Neuronal stem cell (in vitro differentiated cells): ENCODE results near the gene MAG.

Experiments
- DNase-seq: peaks from one replicate; pipeline ENCODE4 v3.0.0-alpha.2; 2013; ENCODE audit warnings: low spot score
- H2AFZ ChIP-seq: one replicate; pipeline ENCODE4 v1.6.1; 2013; ENCODE audit warnings: mild to moderate bottlenecking, low read length, inconsistent platforms
- H2AK5ac ChIP-seq: 2 replicates; pipeline ENCODE4 v1.6.1; 2013; ENCODE audit warnings: low read depth, mild to moderate bottlenecking, inconsistent platforms, low read length, moderate library complexity, mixed read lengths
- H2BK120ac ChIP-seq: 2 replicates; pipeline ENCODE4 v1.6.1; 2013; ENCODE audit warnings: low read depth, mild to moderate bottlenecking, inconsistent platforms, low read length, moderate library complexity, mixed read lengths
- H2BK12ac ChIP-seq: one replicate; pipeline ENCODE4 v1.6.1; 2013; ENCODE audit warnings: low read length, inconsistent platforms
- H2BK15ac ChIP-seq: 2 replicates; pipeline ENCODE4 v1.6.1; 2013; ENCODE audit warnings: mild to moderate bottlenecking, low read length, inconsistent platforms, mixed read lengths
- H2BK5ac ChIP-seq: one replicate; pipeline ENCODE4 v1.6.1; 2013; ENCODE audit warnings: inconsistent platforms, mild to moderate bottlenecking, low read length, moderate library complexity
- H3K14ac ChIP-seq: one replicate; pipeline ENCODE4 v1.6.1; 2013; ENCODE audit warnings: low read length, inconsistent platforms
- H3K18ac ChIP-seq: 2 replicates; pipeline ENCODE4 v1.6.1; 2013; ENCODE audit warnings: low read length, inconsistent platforms
- H3K23ac ChIP-seq: 2 replicates; pipeline ENCODE4 v1.6.1; 2013; ENCODE audit warnings: low read depth, mild to moderate bottlenecking, mixed read lengths, low read length, inconsistent platforms; ENCODE audit not compliant: poor library complexity
- H3K27ac ChIP-seq: replicated peaks from 3 replicates; pipeline ENCODE4 v1.5.1; 2013; ENCODE audit warnings: low read length, inconsistent platforms
- H3K27me3 ChIP-seq, 3 experiments: 2 replicates each; pipeline ENCODE4 v1.6.1; 2013; ENCODE audit warnings: low read length in 3 of 3, mild to moderate bottlenecking in 2 of 3, inconsistent platforms in 1 of 3, low read depth in 1 of 3, mixed read lengths in 1 of 3, moderate library complexity in 1 of 3; ENCODE audit not compliant: control insufficient read depth in 3 of 3, insufficient read depth in 3 of 3
- H3K36me3 ChIP-seq, 2 donors: replicated peaks in 1 of 2; 2 replicates each; pipeline ENCODE4 v1.6.1; 2013; ENCODE audit warnings: low read length in 2 of 2; ENCODE audit not compliant: control insufficient read depth in 2 of 2, insufficient read depth in 2 of 2
- H3K4ac ChIP-seq: 2 replicates; pipeline ENCODE4 v1.6.1; 2013; ENCODE audit warnings: inconsistent platforms, mild to moderate bottlenecking, low read length, moderate library complexity
- H3K4me1 ChIP-seq, 2 donors: 1 replicate in 1 of 2; 2 replicates in 1 of 2; pipeline ENCODE4 v1.6.1; 2013; ENCODE audit warnings: low read length in 2 of 2, low read depth in 1 of 2; ENCODE audit not compliant: control insufficient read depth in 2 of 2, insufficient read depth in 1 of 2
- H3K4me2 ChIP-seq: one replicate; pipeline ENCODE4 v1.6.1; 2013; ENCODE audit warnings: mild to moderate bottlenecking, low read length, inconsistent platforms; ENCODE audit not compliant: insufficient read depth, poor library complexity, severe bottlenecking
- H3K4me3 ChIP-seq, 2 donors: 2 replicates each; pipeline ENCODE4 v1.5.1; 2013; ENCODE audit warnings: low read length in 2 of 2, mild to moderate bottlenecking in 2 of 2, inconsistent platforms in 1 of 2, moderate library complexity in 1 of 2
- H3K79me1 ChIP-seq: one replicate; pipeline ENCODE4 v1.6.1; 2013; ENCODE audit warnings: low read depth, mild to moderate bottlenecking, inconsistent platforms, low read length, moderate library complexity
- H3K9ac ChIP-seq: one replicate; pipeline ENCODE4 v1.6.1; 2013; ENCODE audit warnings: mild to moderate bottlenecking, low read depth, low read length, inconsistent platforms; ENCODE audit not compliant: poor library complexity
- H3K9me3 ChIP-seq, 2 donors: replicated peaks in 1 of 2; 2 replicates each; pipeline versions ENCODE3 to v1.6.1; 2013; ENCODE audit warnings: low read length in 2 of 2, mild to moderate bottlenecking in 2 of 2, inconsistent platforms in 1 of 2, low read depth in 1 of 2, mixed read lengths in 1 of 2, moderate library complexity in 1 of 2; ENCODE audit not compliant: control insufficient read depth in 2 of 2, insufficient read depth in 1 of 2
- H4K8ac ChIP-seq: one replicate; pipeline ENCODE4 v1.6.1; 2013; ENCODE audit warnings: low read depth, mild to moderate bottlenecking, inconsistent platforms, low read length, moderate library complexity
- H4K91ac ChIP-seq: one replicate; pipeline ENCODE4 v1.6.1; 2013; ENCODE audit warnings: low read length, low read depth, mild to moderate bottlenecking, inconsistent platforms; ENCODE audit not compliant: poor library complexity
- WGBS, 2 donors: extraction: QIAGEN DNeasy Blood & Tissue Kit; methylation state at CpG; one replicate each; pipeline ENCODE4 v1.1.7; 2013; ENCODE audit warnings: missing lambda C conversion rate in 2 of 2, mixed read lengths in 1 of 2; ENCODE audit not compliant: insufficient read length in 2 of 2, insufficient replicate concordance in 1 of 2; ENCODE audit errors: extremely low coverage in 2 of 2; 5-methylcytosine and 5-hydroxymethylcytosine counted together

MAG gene

GRCh38 chr19:35331551-35332214 lies 39.7 kb downstream of the MAG start:
- H4K8ac ChIP-seq, result no peak overlapping the region
- H2BK5ac ChIP-seq, result no peak overlapping the region
- H3K4ac ChIP-seq, result no peak overlapping the region
- no peak overlapping the region for H3K18ac ChIP-seq
- H4K91ac ChIP-seq, result no peak overlapping the region
- no peaks in the 10 kb centered on the region for H3K36me3 ChIP-seq
- no peak overlapping the region for H2BK12ac ChIP-seq
- H3K9me3 ChIP-seq, result no peaks in the 10 kb centered on the region
- H3K23ac ChIP-seq, result no peak overlapping the region
- H3K9ac ChIP-seq, result no peak overlapping the region
- no peak overlapping the region for H2AK5ac ChIP-seq
- no peak overlapping the region for H3K4me3 ChIP-seq
- DNase-seq, result no peak
- H3K27me3 ChIP-seq, result peaks cover 0 to 2% (median 0%) of the 10 kb centered on the region in 3 experiments
- H2AFZ ChIP-seq, result no peak overlapping the region
- H3K14ac ChIP-seq, result no peak overlapping the region
- H3K4me2 ChIP-seq, result no peak overlapping the region
- no peak overlapping the region for H2BK15ac ChIP-seq
- no peak overlapping the region for H3K27ac ChIP-seq
- H2BK120ac ChIP-seq, result no peak overlapping the region
- WGBS, 2 donors, result no CpG with 5 or more reads among the region's 14 CpGs
- H3K79me1 ChIP-seq, result no peaks in the 10 kb centered on the region
- peaks cover 0 to 2% of the 10 kb centered on the region in 2 donors for H3K4me1 ChIP-seq

DNA sequence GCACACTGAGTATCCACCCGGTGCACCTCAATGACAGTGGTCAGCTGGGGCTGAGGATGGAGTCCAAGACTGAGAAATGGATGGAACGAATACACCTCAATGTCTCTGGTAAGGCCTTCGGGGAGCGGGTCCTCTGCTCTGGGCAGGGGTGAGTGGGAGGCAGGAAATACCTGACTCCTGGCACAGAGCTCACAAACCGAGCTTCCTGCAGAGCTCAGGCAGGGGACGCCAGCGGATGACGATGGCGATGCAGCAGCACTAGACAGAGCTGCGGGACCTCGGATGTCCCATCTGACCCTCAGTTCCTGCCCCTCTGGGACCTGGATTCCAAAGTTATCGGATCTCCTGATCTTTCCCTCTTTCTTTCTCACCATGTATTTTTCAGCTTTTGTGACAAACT lies 40.9 kb downstream of the MAG start:
- Histone ChIP-seq H4K91ac (no peak overlapping the region), H2BK15ac (no peak overlapping the region), H3K27ac (no peak overlapping the region), H2AFZ (no peak overlapping the region), H3K14ac (no peak overlapping the region), H3K18ac (no peak overlapping the region), H3K27me3 (peaks cover 0 to 2% (median 0%) of the 10 kb centered on the region in 3 experiments), H2AK5ac (no peak overlapping the region), H4K8ac (no peak overlapping the region), H3K9me3 (no peaks in the 10 kb centered on the region), H2BK12ac (no peak overlapping the region), H3K4me1 (peaks cover 0 to 2% of the 10 kb centered on the region in 2 donors), H2BK5ac (no peak overlapping the region), H3K4me2 (no peak overlapping the region), H3K79me1 (no peaks in the 10 kb centered on the region), H3K4me3 (no peak overlapping the region), H3K9ac (no peak overlapping the region), H3K4ac (no peak overlapping the region), H3K23ac (no peak overlapping the region), H3K36me3 (no peaks in the 10 kb centered on the region), H2BK120ac (no peak overlapping the region)
- no CpG with 5 or more reads among the region's 12 CpGs for WGBS, 2 donors
- no peak for DNase-seq

GRCh38 chr19:35334144-35334753 lies 42.3 kb downstream of the MAG start:
- Histone ChIP-seq H2BK120ac (no peak overlapping the region), H2AFZ (no peak overlapping the region), H3K27me3 (peaks cover 0 to 2% (median 0%) of the 10 kb centered on the region in 3 experiments), H3K23ac (no peak overlapping the region), H3K9me3 (no peaks in the 10 kb centered on the region), H4K91ac (no peak overlapping the region), H3K27ac (no peak overlapping the region), H3K4me2 (no peak overlapping the region), H2BK5ac (no peak overlapping the region), H4K8ac (no peak overlapping the region), H3K4me3 (peak overlapping the region in 1 of 2 donors; percentile 4), H3K4me1 (peaks cover 0 to 2% of the 10 kb centered on the region in 2 donors), H3K14ac (no peak overlapping the region), H3K9ac (no peak overlapping the region), H3K79me1 (no peaks in the 10 kb centered on the region), H2AK5ac (no peak overlapping the region), H3K4ac (no peak overlapping the region), H3K36me3 (no peaks in the 10 kb centered on the region), H2BK15ac (no peak overlapping the region), H3K18ac (no peak overlapping the region), H2BK12ac (no peak overlapping the region)
- no peak for DNase-seq
- WGBS, 2 donors, result no CpG with 5 or more reads among the region's 10 CpGs

DNA sequence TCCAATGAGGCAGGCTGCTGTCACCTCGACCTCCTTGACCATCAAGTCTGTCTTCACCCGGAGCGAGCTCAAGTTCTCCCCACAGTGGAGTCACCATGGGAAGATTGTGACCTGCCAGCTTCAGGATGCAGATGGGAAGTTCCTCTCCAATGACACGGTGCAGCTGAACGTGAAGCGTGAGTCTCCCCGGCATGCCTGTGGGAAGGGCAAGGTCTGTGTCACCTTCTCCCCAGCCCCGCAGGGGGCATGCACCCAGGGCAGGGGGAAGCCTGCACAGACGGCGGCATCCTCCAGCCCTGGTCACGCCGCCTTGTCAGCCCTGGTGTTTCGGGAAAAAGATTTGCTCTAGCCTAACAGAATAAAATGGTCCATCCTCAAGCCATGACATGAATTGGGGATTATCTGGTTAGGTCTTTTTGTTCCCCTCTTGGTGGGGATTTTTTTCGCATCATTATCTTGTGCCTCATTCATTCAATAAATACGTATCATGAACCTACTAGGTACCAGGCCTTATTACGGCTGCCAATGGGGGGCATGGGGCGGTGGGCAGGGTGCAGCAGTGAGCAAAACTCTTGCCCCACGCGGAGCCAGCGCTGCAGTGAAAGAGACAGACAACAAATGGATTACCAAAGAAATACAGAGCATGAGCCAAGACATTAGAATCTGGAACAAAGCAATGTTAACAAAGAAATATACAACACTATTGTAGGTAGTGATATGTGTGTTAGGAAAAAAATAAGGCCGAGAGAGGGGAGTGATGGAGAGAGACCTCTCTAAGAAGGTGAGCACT lies 44.4 kb downstream of the MAG start:
- H3K36me3 ChIP-seq, result no peaks in the 10 kb centered on the region
- peak overlapping the region; percentile 38 for H3K18ac ChIP-seq
- peak overlapping the region; percentile 17 for H3K14ac ChIP-seq
- H3K23ac ChIP-seq, result peak overlapping the region; percentile 73
- no peak overlapping the region for H3K4ac ChIP-seq
- H3K9me3 ChIP-seq, result no peaks in the 10 kb centered on the region
- peak overlapping the region; percentile 41 for H2BK12ac ChIP-seq
- H3K9ac ChIP-seq, result peak overlapping the region; percentile 60
- H3K4me3 ChIP-seq, result no peak overlapping the region
- H2AFZ ChIP-seq, result no peak overlapping the region
- H3K79me1 ChIP-seq, result no peaks in the 10 kb centered on the region
- no CpG with 5 or more reads among the region's 21 CpGs for WGBS, 2 donors
- no peak overlapping the region for H3K4me2 ChIP-seq
- DNase-seq, result no peak
- H2BK5ac ChIP-seq, result no peak overlapping the region
- H3K4me1 ChIP-seq, result peaks cover 0 to 2% of the 10 kb centered on the region in 2 donors
- no peak overlapping the region for H3K27ac ChIP-seq
- H4K8ac ChIP-seq, result no peak overlapping the region
- peak overlapping the region; percentile 96 for H4K91ac ChIP-seq
- no peak overlapping the region for H2BK15ac ChIP-seq
- H3K27me3 ChIP-seq, result peaks cover 0 to 3% (median 0%) of the 10 kb centered on the region in 3 experiments
- H2BK120ac ChIP-seq, result no peak overlapping the region
- no peak overlapping the region for H2AK5ac ChIP-seq
